ENCODE results near the gene TMEM245. TPM values are rescaled to one million over a fixed set of nuclear protein-coding genes. Genes with fewer than 3 reads are reported as not detected.

Gene TMEM245
- total RNA-seq, 1 donor from 2014 or later = 34.2 TPM

- no peak for FAIRE-seq
- Histone ChIP-seq H3K36me3 (ENCODE audit: control insufficient read depth, insufficient read depth, low read length) (peaks cover 2% of the 10 kb centered on the region), H3K27me3 (ENCODE audit: control insufficient read depth, insufficient read depth, low read length) (no peaks in the 10 kb centered on the region), H3K4me3 (ENCODE audit: low read depth, low read length) (no peak overlapping the region)
- peak; percentile 36 for DNase-seq (ENCODE audit: low read depth)
- TF ChIP-seq CTCF (IDR thresholded peaks at IDR 0.05; ENCODE audit: insufficient read depth, low read length, severe bottlenecking) = no peak
Measured at GRCh38 chr9:109098171-109098959, 21.4 kb downstream of the TMEM245 start.

GRCh38 chr9:109097146-109097545 is 22.6 kb downstream of the TMEM245 start:
- DNase-seq (ENCODE audit: low read depth) (no peak), FAIRE-seq (no peak)
- no peak for TF ChIP-seq CTCF (IDR thresholded peaks at IDR 0.05; ENCODE audit: insufficient read depth, low read length, severe bottlenecking)
- no peak overlapping the region for H3K4me3 ChIP-seq (ENCODE audit: low read depth, low read length)
- no peaks in the 10 kb centered on the region for H3K27me3 ChIP-seq (ENCODE audit: control insufficient read depth, insufficient read depth, low read length)
- H3K36me3 ChIP-seq (ENCODE audit: control insufficient read depth, insufficient read depth, low read length) = peaks cover 4% of the 10 kb centered on the region

- DNase-seq (ENCODE audit: low read depth) = no peak
- Histone ChIP-seq H3K4me3 (ENCODE audit: low read depth, low read length) (no peak overlapping the region), H3K27me3 (ENCODE audit: control insufficient read depth, insufficient read depth, low read length) (no peaks in the 10 kb centered on the region), H3K36me3 (ENCODE audit: control insufficient read depth, insufficient read depth, low read length) (peaks cover 6% of the 10 kb centered on the region)
- TF ChIP-seq CTCF (IDR thresholded peaks at IDR 0.05; ENCODE audit: insufficient read depth, low read length, severe bottlenecking) = no peak
- FAIRE-seq = no peak
Measured at GRCh38 chr9:109095321-109095720, 24.4 kb downstream of the TMEM245 start.

- TF ChIP-seq CTCF (IDR thresholded peaks at IDR 0.05; ENCODE audit: insufficient read depth, low read length, severe bottlenecking) = no peak
- FAIRE-seq (no peak), DNase-seq (ENCODE audit: low read depth) (no peak)
- no peak overlapping the region for H3K4me3 ChIP-seq (ENCODE audit: low read depth, low read length)
- H3K27me3 ChIP-seq (ENCODE audit: control insufficient read depth, insufficient read depth, low read length) = no peaks in the 10 kb centered on the region
- peaks cover 6% of the 10 kb centered on the region for H3K36me3 ChIP-seq (ENCODE audit: control insufficient read depth, insufficient read depth, low read length)
Measured at GRCh38 chr9:109094268-109094667, 25.5 kb downstream of the TMEM245 start.

- FAIRE-seq = no peak
- no peak overlapping the region for H3K4me3 ChIP-seq (ENCODE audit: low read depth, low read length)
- peaks cover 8% of the 10 kb centered on the region for H3K36me3 ChIP-seq (ENCODE audit: control insufficient read depth, insufficient read depth, low read length)
- no peak for DNase-seq (ENCODE audit: low read depth)
- no peaks in the 10 kb centered on the region for H3K27me3 ChIP-seq (ENCODE audit: control insufficient read depth, insufficient read depth, low read length)
- no peak for TF ChIP-seq CTCF (IDR thresholded peaks at IDR 0.05; ENCODE audit: insufficient read depth, low read length, severe bottlenecking)
Measured at GRCh38 chr9:109092587-109092986, 27.2 kb downstream of the TMEM245 start.
